ENCODE measurements around the gene ALG12.
A peak's percentile ranks its signal among the peaks of the same experiment; 100 is the strongest.

ALG12 gene

DNA sequence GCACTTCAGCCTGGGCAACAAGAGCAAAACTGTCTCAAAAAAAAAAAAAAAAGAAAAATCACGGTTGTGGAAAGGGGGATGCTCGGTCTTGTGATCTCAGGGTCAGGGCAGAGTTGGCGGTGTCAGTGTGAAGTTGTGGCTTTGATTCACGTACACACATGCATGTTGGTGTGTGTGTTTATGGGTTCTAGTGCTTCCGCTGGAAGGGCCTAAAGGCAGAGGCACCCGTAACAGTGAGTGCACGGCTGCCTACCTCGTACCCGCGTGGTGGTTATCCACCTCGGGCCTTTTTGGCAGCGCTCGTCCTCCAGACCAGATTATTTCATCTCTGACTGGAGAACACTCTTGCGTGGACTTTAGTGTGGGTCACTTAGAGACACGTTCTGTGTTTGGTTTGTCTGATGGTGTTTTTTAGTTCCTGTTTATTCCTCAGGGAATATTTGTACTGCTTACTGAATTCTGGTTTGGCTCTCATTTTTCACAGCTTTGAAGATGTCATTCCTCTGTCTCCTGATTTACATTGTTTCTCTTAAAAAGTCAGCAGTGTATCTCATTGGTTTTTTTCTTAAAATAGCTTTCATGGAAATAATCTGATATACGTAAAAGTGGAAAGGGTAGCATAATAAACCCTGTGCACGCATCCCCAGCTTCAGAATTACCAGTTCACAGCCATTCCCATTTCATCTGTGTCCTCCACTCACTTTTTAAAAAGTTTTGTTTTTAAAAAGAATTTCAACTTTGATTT lies 49.0 kb downstream of the ALG12 start:
- H3K4me3 Mint-ChIP-seq = no peak overlapping the region
- H3K36me3 Mint-ChIP-seq = peaks cover 36% of the 10 kb centered on the region
- H3K27me3 Mint-ChIP-seq = no peaks in the 10 kb centered on the region
- peak overlapping the region; percentile 66 for H3K27ac Mint-ChIP-seq
- H3K9me3 Mint-ChIP-seq = peaks cover 10% of the 10 kb centered on the region
- H3K4me1 Mint-ChIP-seq = peaks cover 75% of the 10 kb centered on the region

- no peaks in the 10 kb centered on the region for H3K27me3 Mint-ChIP-seq
- no peak overlapping the region for H3K4me3 Mint-ChIP-seq
- peaks cover 36% of the 10 kb centered on the region for H3K36me3 Mint-ChIP-seq
- peaks cover 77% of the 10 kb centered on the region for H3K4me1 Mint-ChIP-seq
- no peak overlapping the region for H3K27ac Mint-ChIP-seq
- H3K9me3 Mint-ChIP-seq = peaks cover 10% of the 10 kb centered on the region
Observed at GRCh38 chr22:49867303-49868265, 50.7 kb downstream of the ALG12 start.

- H3K9me3 Mint-ChIP-seq = peaks cover 10% of the 10 kb centered on the region
- peak overlapping the region; percentile 46 for H3K27ac Mint-ChIP-seq
- no peak overlapping the region for H3K4me3 Mint-ChIP-seq
- peaks cover 36% of the 10 kb centered on the region for H3K36me3 Mint-ChIP-seq
- no peaks in the 10 kb centered on the region for H3K27me3 Mint-ChIP-seq
- peaks cover 77% of the 10 kb centered on the region for H3K4me1 Mint-ChIP-seq
Observed at GRCh38 chr22:49866646-49867045, 51.6 kb downstream of the ALG12 start.

GRCh38 chr22:49866134-49866533 lies 52.1 kb downstream of the ALG12 start:
- Mint-ChIP-seq H3K36me3 (peaks cover 36% of the 10 kb centered on the region), H3K4me1 (peaks cover 82% of the 10 kb centered on the region), H3K4me3 (no peak overlapping the region), H3K9me3 (peaks cover 10% of the 10 kb centered on the region), H3K27ac (peak overlapping the region; percentile 46), H3K27me3 (no peaks in the 10 kb centered on the region)

GRCh38 chr22:49865156-49865555 lies 53.1 kb downstream of the ALG12 start:
- Mint-ChIP-seq H3K27ac (no peak overlapping the region), H3K9me3 (peaks cover 10% of the 10 kb centered on the region), H3K36me3 (peaks cover 31% of the 10 kb centered on the region), H3K27me3 (no peaks in the 10 kb centered on the region), H3K4me3 (no peak overlapping the region), H3K4me1 (peaks cover 81% of the 10 kb centered on the region)

GRCh38 chr22:49863931-49864330 lies 54.3 kb downstream of the ALG12 start:
- H3K9me3 Mint-ChIP-seq = peaks cover 10% of the 10 kb centered on the region
- H3K36me3 Mint-ChIP-seq = peaks cover 26% of the 10 kb centered on the region
- H3K4me1 Mint-ChIP-seq = peaks cover 73% of the 10 kb centered on the region
- peak overlapping the region; percentile 64 for H3K4me3 Mint-ChIP-seq
- H3K27me3 Mint-ChIP-seq = no peaks in the 10 kb centered on the region
- H3K27ac Mint-ChIP-seq = peak overlapping the region; percentile 68

- Mint-ChIP-seq H3K27ac (no peak overlapping the region), H3K4me3 (no peak overlapping the region), H3K27me3 (no peaks in the 10 kb centered on the region), H3K36me3 (peaks cover 24% of the 10 kb centered on the region), H3K4me1 (peaks cover 70% of the 10 kb centered on the region), H3K9me3 (peaks cover 10% of the 10 kb centered on the region)
Observed at GRCh38 chr22:49862496-49862776, 55.8 kb downstream of the ALG12 start.

GRCh38 chr22:49861642-49862495 lies 56.4 kb downstream of the ALG12 start:
- Mint-ChIP-seq H3K27me3 (no peaks in the 10 kb centered on the region), H3K27ac (no peak overlapping the region), H3K36me3 (peaks cover 19% of the 10 kb centered on the region), H3K4me3 (no peak overlapping the region), H3K4me1 (peaks cover 66% of the 10 kb centered on the region), H3K9me3 (peaks cover 10% of the 10 kb centered on the region)

- H3K36me3 Mint-ChIP-seq = peaks cover 3% of the 10 kb centered on the region
- H3K4me3 Mint-ChIP-seq = no peak overlapping the region
- H3K9me3 Mint-ChIP-seq = no peaks in the 10 kb centered on the region
- no peaks in the 10 kb centered on the region for H3K27me3 Mint-ChIP-seq
- peaks cover 65% of the 10 kb centered on the region for H3K4me1 Mint-ChIP-seq
- H3K27ac Mint-ChIP-seq = peak overlapping the region; percentile 46
Observed at GRCh38 chr22:49858827-49859226, 59.4 kb downstream of the ALG12 start.

- Mint-ChIP-seq H3K36me3 (peaks cover 3% of the 10 kb centered on the region), H3K4me3 (no peak overlapping the region), H3K27me3 (no peaks in the 10 kb centered on the region), H3K4me1 (peaks cover 55% of the 10 kb centered on the region), H3K9me3 (no peaks in the 10 kb centered on the region), H3K27ac (no peak overlapping the region)
Observed at GRCh38 chr22:49856766-49857618, 61.2 kb downstream of the ALG12 start.

- Mint-ChIP-seq H3K27me3 (no peaks in the 10 kb centered on the region), H3K27ac (no peak overlapping the region), H3K4me1 (peaks cover 55% of the 10 kb centered on the region), H3K36me3 (peaks cover 3% of the 10 kb centered on the region), H3K4me3 (no peak overlapping the region), H3K9me3 (no peaks in the 10 kb centered on the region)
Observed at GRCh38 chr22:49856343-49856742, 61.9 kb downstream of the ALG12 start.

GRCh38 chr22:49855251-49855911 lies 62.9 kb downstream of the ALG12 start:
- Mint-ChIP-seq H3K27me3 (no peaks in the 10 kb centered on the region), H3K9me3 (no peaks in the 10 kb centered on the region), H3K27ac (peak overlapping the region; percentile 48), H3K4me1 (peaks cover 56% of the 10 kb centered on the region), H3K4me3 (peak overlapping the region; percentile 96), H3K36me3 (peaks cover 3% of the 10 kb centered on the region)

- peaks cover 54% of the 10 kb centered on the region for H3K4me1 Mint-ChIP-seq
- H3K9me3 Mint-ChIP-seq = no peaks in the 10 kb centered on the region
- peaks cover 3% of the 10 kb centered on the region for H3K36me3 Mint-ChIP-seq
- no peaks in the 10 kb centered on the region for H3K27me3 Mint-ChIP-seq
- peak overlapping the region; percentile 95 for H3K27ac Mint-ChIP-seq
- H3K4me3 Mint-ChIP-seq = peak overlapping the region; percentile 96
Observed at GRCh38 chr22:49853981-49854831, 64.0 kb downstream of the ALG12 start.
